Ectodermal cell (in vitro differentiated cells): Measurements from ENCODE around the gene COTL1.
A peak's percentile ranks its signal among the peaks of the same experiment; 100 is the strongest.

Experiments
- H3K27ac ChIP-seq: 2 replicates; pipeline ENCODE4 v1.7.0; 2013; ENCODE audit warnings: mild to moderate bottlenecking, low read depth, low read length; ENCODE audit not compliant: insufficient read depth, poor library complexity, severe bottlenecking
- H3K27me3 ChIP-seq: 2 replicates; pipeline ENCODE4 v1.7.0; 2013; ENCODE audit warnings: mild to moderate bottlenecking, low read length; ENCODE audit not compliant: insufficient read depth, control insufficient read depth, poor library complexity, severe bottlenecking
- H3K36me3 ChIP-seq: one replicate; pipeline ENCODE4 v1.7.0; 2013; ENCODE audit warnings: low read length; ENCODE audit not compliant: control insufficient read depth, insufficient read depth
- H3K4me1 ChIP-seq: one replicate; pipeline ENCODE4 v1.7.0; 2013; ENCODE audit warnings: low read length; ENCODE audit not compliant: control insufficient read depth, insufficient read depth
- H3K4me3 ChIP-seq: 2 replicates; pipeline ENCODE4 v1.7.0; 2013; ENCODE audit warnings: low read depth, low read length, control low read depth; ENCODE audit not compliant: insufficient read depth
- H3K9me3 ChIP-seq: 2 replicates; pipeline ENCODE4 v1.7.0; 2013; ENCODE audit warnings: mild to moderate bottlenecking, low read length, moderate library complexity; ENCODE audit not compliant: control insufficient read depth
- WGBS, 2 experiments: methylation state at CpG; one replicate each; pipeline ENCODE4 v1.1.7; 2013; ENCODE audit warnings: missing lambda C conversion rate in 2 of 2; 5-methylcytosine and 5-hydroxymethylcytosine counted together

Gene COTL1

DNA sequence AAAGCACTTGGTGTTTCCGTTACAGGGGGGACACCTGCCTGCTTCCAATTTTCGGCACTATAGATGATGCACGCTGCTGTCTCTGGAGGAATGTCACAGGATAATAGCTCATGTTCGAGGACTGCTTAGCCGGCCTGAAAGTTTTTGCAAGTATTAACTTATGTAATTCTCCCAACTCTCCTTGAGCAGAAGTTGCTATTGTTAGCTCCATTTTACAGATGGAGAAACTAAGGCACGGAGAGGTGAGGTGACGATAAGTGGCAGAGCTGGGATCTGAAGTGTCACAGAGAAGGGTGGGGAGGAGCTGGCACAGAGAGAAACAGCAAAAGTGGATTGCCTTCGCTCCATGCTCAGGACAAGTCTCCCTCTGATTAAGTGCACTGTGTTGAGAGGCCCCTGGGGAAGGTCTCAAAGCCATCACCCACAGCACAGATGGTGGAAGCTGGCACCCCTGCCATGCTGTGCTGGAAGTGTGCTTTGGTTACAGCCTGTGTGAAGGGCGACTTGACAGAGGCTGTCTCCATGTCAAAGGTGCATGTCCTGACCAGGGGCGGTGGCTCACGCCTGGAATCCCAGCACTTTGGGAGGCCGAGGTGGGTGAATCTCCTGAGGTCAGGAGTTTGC is 72.7 kb downstream of the COTL1 start:
- no peaks in the 10 kb centered on the region for H3K9me3 ChIP-seq
- H3K27me3 ChIP-seq, result no peaks in the 10 kb centered on the region
- peaks cover 41% of the 10 kb centered on the region for H3K4me1 ChIP-seq
- no peaks in the 10 kb centered on the region for H3K36me3 ChIP-seq
- no peak overlapping the region for H3K4me3 ChIP-seq
- 85 to 87% methylated on average over 12 of the region's 12 CpGs for WGBS, 2 experiments
- H3K27ac ChIP-seq, result no peak overlapping the region

DNA sequence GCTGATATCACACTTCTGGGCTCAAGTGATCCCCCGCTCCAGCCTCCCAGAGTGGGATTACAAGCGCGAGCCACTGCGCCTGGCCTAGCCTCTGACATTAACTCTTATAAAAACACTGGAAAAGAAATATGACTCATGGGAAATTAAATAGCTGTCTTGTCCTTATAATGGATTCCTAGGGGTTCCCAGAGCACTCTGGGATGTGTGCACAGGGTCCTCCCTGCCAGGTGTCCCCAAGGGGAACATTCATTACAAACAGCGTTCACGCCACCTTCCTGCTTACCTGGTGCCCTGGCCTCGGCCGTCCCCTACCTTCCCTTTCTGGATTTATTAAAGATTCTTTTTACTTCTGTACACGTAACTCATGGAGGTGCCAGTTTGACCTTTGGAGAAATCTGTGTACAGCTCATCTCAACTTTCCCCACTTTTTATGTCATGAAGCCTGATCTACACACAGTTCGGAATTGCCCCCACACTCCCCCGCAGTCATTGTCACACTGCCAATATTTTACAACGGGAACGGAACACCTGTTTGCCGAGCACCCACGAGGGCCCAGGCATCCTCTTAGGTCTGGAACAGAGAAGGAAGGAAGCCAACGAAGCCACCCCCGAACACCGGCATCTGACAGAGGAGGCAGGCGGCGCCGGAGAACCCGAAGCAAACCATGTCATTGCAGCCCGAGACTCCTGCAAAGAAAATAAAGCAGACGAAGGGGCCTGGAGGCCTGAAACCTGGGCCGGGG is 73.7 kb downstream of the COTL1 start:
- 86 to 90% methylated on average over 25 of the region's 25 CpGs for WGBS, 2 experiments

DNA sequence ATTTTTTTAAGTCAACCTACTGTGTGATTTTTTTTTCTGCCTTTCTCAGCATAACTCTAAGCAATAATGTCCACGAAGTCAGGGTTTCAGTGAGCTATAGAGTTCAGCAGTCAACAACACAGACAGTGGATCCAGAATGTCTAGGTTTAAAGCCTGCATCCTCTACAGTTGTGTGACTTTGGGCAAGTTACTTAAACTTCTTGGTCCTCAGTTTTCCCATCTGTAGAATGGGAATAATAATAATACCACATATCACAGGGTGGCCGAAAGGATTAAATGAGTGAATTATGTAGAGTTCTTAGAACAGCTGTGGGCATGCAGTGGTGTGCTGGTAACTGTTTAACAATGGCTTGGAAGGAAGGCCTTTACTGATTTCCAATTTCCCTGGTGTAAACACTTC is 74.6 kb downstream of the COTL1 start:
- peaks cover 24% of the 10 kb centered on the region for H3K4me1 ChIP-seq
- WGBS, 2 experiments, result 92 to 97% methylated on average over 2 of the region's 2 CpGs
- no peaks in the 10 kb centered on the region for H3K9me3 ChIP-seq
- H3K27me3 ChIP-seq, result no peaks in the 10 kb centered on the region
- H3K27ac ChIP-seq, result no peak overlapping the region
- no peaks in the 10 kb centered on the region for H3K36me3 ChIP-seq
- H3K4me3 ChIP-seq, result no peak overlapping the region

More for the DNA sequence above, 73.7 kb downstream of the COTL1 start:
- Histone ChIP-seq H3K36me3 (no peaks in the 10 kb centered on the region), H3K27ac (peak overlapping the region; percentile 44), H3K4me1 (peaks cover 34% of the 10 kb centered on the region), H3K27me3 (no peaks in the 10 kb centered on the region), H3K9me3 (no peaks in the 10 kb centered on the region), H3K4me3 (no peak overlapping the region)

DNA sequence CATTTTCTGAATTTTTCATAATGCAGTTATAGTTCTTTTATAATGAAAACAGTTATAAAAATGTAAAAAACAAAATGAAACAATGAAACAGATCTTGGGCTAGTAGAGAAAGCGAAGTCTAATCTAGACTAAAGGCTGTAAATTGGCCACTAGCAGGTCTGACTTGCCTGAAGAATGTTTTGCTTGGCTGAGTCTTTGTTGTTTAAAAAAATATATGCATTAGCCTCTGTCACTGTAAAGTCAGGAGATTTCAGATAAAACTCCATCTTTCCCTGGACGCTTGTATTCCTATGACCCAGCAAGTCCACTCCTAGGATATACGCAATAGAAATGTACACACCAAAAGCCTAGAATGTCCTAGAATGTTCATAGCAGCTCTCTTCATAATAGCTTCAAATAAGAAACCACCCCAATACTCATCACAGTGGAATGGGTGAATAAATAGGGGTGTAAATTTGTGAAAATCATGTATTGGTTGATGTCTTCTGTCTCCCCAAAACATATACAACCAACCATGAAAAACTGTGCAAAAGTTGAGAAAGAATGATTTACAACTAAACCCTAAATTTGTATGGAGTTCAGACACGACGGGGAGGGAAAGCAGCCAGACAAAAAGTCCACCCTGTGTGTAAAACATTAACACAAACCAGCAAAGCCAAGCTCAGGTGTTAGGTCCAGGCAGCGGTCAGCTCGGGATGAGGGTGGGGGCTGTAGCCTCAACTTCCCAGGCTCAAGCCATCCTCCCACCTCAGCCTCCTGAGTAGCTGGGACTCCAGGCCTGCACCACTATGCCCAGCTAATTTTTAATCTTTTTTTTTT is 75.7 kb downstream of the COTL1 start:
- Histone ChIP-seq H3K27me3 (no peaks in the 10 kb centered on the region), H3K4me1 (peaks cover 26% of the 10 kb centered on the region), H3K27ac (no peak overlapping the region), H3K36me3 (no peaks in the 10 kb centered on the region), H3K4me3 (no peak overlapping the region), H3K9me3 (no peaks in the 10 kb centered on the region)
- 97% methylated on average over 7 of the region's 7 CpGs for WGBS, 2 experiments

DNA sequence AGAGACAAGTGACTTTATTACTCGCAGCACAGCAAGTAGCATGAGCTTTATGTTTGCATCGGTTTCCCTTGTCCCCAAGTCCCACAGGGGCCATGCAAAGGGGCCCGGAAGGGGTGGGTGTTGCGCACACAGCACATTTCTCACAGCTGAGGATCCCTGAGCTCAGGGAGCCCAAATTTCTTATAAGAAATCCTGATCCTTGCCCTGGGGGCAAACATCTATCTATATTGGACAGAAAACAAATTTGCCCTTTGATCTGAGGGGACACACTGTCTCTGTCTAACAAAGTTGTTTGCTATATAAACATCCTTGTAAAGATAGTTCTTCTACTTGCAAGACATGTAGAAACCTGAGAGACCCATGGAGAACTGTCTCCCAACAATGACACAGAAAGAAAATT is 77.7 kb downstream of the COTL1 start:
- Histone ChIP-seq H3K27ac (no peak overlapping the region), H3K27me3 (no peaks in the 10 kb centered on the region), H3K9me3 (no peaks in the 10 kb centered on the region), H3K36me3 (no peaks in the 10 kb centered on the region), H3K4me3 (no peak overlapping the region), H3K4me1 (peaks cover 36% of the 10 kb centered on the region)
- 95 to 97% methylated on average over 4 of the region's 4 CpGs for WGBS, 2 experiments

DNA sequence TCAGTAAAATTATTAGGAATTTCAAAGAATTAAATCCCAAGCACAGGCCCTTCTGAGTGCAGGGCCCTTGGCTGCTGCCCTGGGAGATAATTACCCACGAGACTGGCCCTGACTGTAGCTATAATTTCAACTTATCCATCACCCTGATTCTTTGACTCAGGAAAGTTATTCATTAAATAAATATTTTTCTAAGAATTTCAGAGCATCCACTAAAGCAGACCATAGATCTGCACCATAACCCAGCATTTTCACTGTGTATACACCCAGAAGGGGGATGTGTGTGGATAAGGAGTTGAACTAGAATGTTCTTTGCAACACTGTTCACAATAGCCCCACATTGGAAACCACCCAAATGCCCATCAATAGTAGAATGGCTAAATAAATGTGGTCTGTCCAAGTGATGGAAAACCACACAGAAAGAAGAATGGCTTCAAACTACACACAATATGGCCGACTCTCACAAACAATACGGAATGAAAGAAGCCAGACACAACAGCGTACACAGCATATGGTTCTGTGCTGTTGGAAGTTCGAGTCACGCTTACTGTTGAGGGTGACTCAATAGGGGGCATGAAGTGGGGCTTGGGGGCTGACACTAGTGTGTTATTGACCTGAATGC is 79.5 kb downstream of the COTL1 start:
- Histone ChIP-seq H3K36me3 (no peaks in the 10 kb centered on the region), H3K4me1 (peaks cover 41% of the 10 kb centered on the region), H3K27me3 (no peaks in the 10 kb centered on the region), H3K9me3 (no peaks in the 10 kb centered on the region), H3K27ac (peak overlapping the region; percentile 77), H3K4me3 (no peak overlapping the region)
- WGBS, 2 experiments, result 89 to 92% methylated on average over 6 of the region's 6 CpGs

DNA sequence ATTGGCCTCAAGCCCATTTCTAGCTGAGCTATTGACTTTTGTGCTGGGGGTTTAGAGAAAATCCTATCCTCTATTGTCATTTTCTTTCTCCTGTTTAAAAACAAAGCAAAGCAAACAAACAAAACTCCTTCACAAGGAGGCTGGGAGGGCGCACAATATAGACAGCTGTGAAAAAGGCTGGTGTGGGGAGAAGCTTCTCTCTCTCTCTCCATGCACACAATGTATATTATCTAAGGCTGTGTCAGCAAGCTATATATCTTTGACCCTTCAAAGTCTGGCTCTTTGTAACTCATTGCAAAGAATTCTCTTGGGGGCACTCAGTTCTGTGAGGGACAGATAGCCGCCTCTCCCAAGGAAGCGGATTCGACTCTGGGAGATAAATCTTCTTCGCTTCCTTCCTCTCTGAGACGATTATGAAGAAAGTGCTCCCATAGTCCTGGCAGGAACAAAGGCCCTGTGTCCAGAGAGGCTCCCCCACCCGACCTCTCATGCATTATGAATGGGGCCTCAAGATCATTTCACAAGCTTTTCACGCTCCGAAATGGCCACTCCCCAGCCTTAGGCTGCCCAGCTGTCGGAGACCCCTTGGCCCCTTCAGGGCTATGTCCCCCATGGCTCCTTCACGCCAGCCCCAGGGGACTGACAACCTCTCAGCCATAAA is 80.3 kb downstream of the COTL1 start:
- Histone ChIP-seq H3K27ac (peak overlapping the region; percentile 89), H3K4me1 (peaks cover 48% of the 10 kb centered on the region), H3K36me3 (no peaks in the 10 kb centered on the region), H3K4me3 (no peak overlapping the region), H3K27me3 (no peaks in the 10 kb centered on the region), H3K9me3 (no peaks in the 10 kb centered on the region)
- 77% methylated on average over 10 to 11 of the region's 11 CpGs for WGBS, 2 experiments

DNA sequence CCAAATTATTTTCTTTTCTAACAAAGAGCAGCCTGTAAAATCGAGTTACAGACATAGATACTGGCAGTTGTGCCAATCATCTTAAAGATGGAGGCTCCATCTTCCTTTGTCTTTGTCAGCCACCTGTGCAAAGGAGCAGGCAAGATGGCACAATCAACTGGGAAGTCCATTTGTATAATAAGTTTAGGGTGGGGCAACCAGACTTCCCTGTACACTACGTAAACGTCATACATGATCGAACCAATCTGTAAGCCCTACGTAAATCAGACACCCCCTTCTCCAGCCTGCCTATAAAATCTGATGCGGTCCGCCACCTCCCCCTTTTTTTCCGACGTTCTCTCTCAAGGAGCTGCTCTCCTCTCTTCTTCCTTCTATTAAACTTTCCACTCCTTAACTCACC is 82.0 kb downstream of the COTL1 start:
- Histone ChIP-seq H3K9me3 (no peaks in the 10 kb centered on the region), H3K4me1 (peaks cover 62% of the 10 kb centered on the region), H3K27ac (peak overlapping the region; percentile 6)

DNA sequence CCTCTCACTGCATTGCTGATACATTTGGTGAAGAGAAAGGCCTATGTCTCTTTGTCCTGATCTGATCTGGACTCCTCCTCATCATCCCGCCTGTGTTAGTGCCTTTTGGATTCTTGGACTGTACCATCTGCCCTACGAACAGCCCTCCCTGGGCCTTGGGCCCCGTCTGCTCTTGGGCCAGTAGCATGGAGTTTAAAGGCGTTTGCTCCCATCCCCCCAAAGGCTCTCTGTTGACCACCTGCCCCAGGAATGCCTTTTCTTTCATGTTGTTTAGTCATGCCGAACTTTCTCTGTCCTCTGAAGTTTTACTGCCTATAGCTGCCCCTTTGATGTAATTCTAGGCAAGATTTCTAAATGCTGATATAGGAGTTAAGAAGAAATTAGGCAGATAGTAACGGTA is 82.5 kb downstream of the COTL1 start:
- H3K36me3 ChIP-seq, result no peaks in the 10 kb centered on the region
- H3K4me1 ChIP-seq, result peaks cover 62% of the 10 kb centered on the region
- H3K4me3 ChIP-seq, result no peak overlapping the region
- H3K27ac ChIP-seq, result peak overlapping the region; percentile 52
- H3K27me3 ChIP-seq, result no peaks in the 10 kb centered on the region
- WGBS, 2 experiments, result 43 to 47% methylated on average over 6 of the region's 6 CpGs
- no peaks in the 10 kb centered on the region for H3K9me3 ChIP-seq

More for the DNA sequence above, 82.0 kb downstream of the COTL1 start:
- 86 to 87% methylated on average over 9 of the region's 9 CpGs for WGBS, 2 experiments
- Histone ChIP-seq H3K4me3 (no peak overlapping the region), H3K36me3 (no peaks in the 10 kb centered on the region), H3K27me3 (no peaks in the 10 kb centered on the region)
